ENCODE results near the gene SFRP4. TPM values are rescaled to one million over a fixed set of nuclear protein-coding genes. Genes with fewer than 3 reads are reported as not detected.
"Not testable (repeated sequence)": the region's sequence is repeated elsewhere in the genome, so short reads cannot be mapped to it uniquely, and the experiment has no call there.

The SFRP4 gene
- total RNA-seq, 3 donors from 2014 or later (not counting 1 experiment from before 2014, with no cell fraction given): 0.09 TPM; not detected in 2

- Histone ChIP-seq H3K27me3 (ENCODE audit: control insufficient read depth, insufficient read depth, low read length) (no peaks in the 10 kb centered on the region), H3K9me3 (ENCODE audit: control insufficient read depth, insufficient read depth, low read length) (no peaks in the 10 kb centered on the region), H3K27ac (ENCODE audit: low read length) (no peak overlapping the region), H3K36me3 (ENCODE audit: control insufficient read depth, insufficient read depth, low read length) (no peaks in the 10 kb centered on the region), H3K4me1 (ENCODE audit: control insufficient read depth, insufficient read depth, low read length) (no peaks in the 10 kb centered on the region), H3K4me3 (ENCODE audit: low read length) (no peak overlapping the region)
- no peak for DNase-seq
- no peak for TF ChIP-seq CTCF (IDR thresholded peaks at IDR 0.05)
- Mint-ChIP-seq H3K27ac (no peak overlapping the region), H3K27me3 (ENCODE audit: low read depth in 2 of 2) (peaks cover 0 to 7% of the 10 kb centered on the region in 2 donors), H3K9me3 (no peaks in the 10 kb centered on the region), H3K36me3 (no peaks in the 10 kb centered on the region), H3K4me1 (no peaks in the 10 kb centered on the region), H3K4me3 (no peak overlapping the region)
- no peak for ATAC-seq
- 93% methylated on average over 2 of the region's 2 CpGs for WGBS (ENCODE audit: insufficient coverage)
- intact Hi-C loops (cut with micrococcal nuclease): no loop called here
Measured at GRCh38 chr7:37960483-37960882, 43.9 kb upstream of the SFRP4 start.

GRCh38 chr7:37957221-37957970 is 40.8 kb upstream of the SFRP4 start:
- TF ChIP-seq CTCF (IDR thresholded peaks at IDR 0.05): no peak
- no peak overlapping the region for H3K4me3 ChIP-seq (ENCODE audit: low read length)
- Mint-ChIP-seq H3K4me1 (peaks cover 2 to 3% of the 10 kb centered on the region in 2 donors), H3K27ac (no peak overlapping the region), H3K36me3 (no peaks in the 10 kb centered on the region), H3K4me3 (no peak overlapping the region), H3K9me3 (no peaks in the 10 kb centered on the region), H3K27me3 (ENCODE audit: low read depth in 2 of 2) (peaks cover 0 to 7% of the 10 kb centered on the region in 2 donors)
- H3K27me3 ChIP-seq (ENCODE audit: control insufficient read depth, insufficient read depth, low read length): no peaks in the 10 kb centered on the region
- intact Hi-C loops (cut with micrococcal nuclease): no loop called here
- ATAC-seq (no peak), DNase-seq (no peak)
- no peaks in the 10 kb centered on the region for H3K4me1 ChIP-seq (ENCODE audit: control insufficient read depth, insufficient read depth, low read length)
- no peaks in the 10 kb centered on the region for H3K36me3 ChIP-seq (ENCODE audit: control insufficient read depth, insufficient read depth, low read length)
- 89% methylated on average over 9 of the region's 9 CpGs for WGBS (ENCODE audit: insufficient coverage)
- H3K9me3 ChIP-seq (ENCODE audit: control insufficient read depth, insufficient read depth, low read length): no peaks in the 10 kb centered on the region
- no peak overlapping the region for H3K27ac ChIP-seq (ENCODE audit: low read length)

GRCh38 chr7:37956791-37957190 is 40.2 kb upstream of the SFRP4 start:
- Mint-ChIP-seq H3K4me1 (peaks cover 8 to 9% of the 10 kb centered on the region in 2 donors), H3K36me3 (no peaks in the 10 kb centered on the region)

GRCh38 chr7:37954217-37954616 is 37.6 kb upstream of the SFRP4 start:
- H3K36me3 Mint-ChIP-seq; ATAC-seq; H3K4me3 ChIP-seq (ENCODE audit: low read length); H3K4me1 ChIP-seq (ENCODE audit: control insufficient read depth, insufficient read depth, low read length); H3K4me3 Mint-ChIP-seq; H3K9me3 Mint-ChIP-seq; intact Hi-C loops (cut with micrococcal nuclease); H3K27me3 ChIP-seq (ENCODE audit: control insufficient read depth, insufficient read depth, low read length); H3K27me3 Mint-ChIP-seq (ENCODE audit: low read depth in 2 of 2); H3K27ac ChIP-seq (ENCODE audit: low read length); H3K9me3 ChIP-seq (ENCODE audit: control insufficient read depth, insufficient read depth, low read length); H3K27ac Mint-ChIP-seq; DNase-seq; H3K36me3 ChIP-seq (ENCODE audit: control insufficient read depth, insufficient read depth, low read length): not testable (repeated sequence)
- peaks cover 10 to 11% of the 10 kb centered on the region in 2 donors for H3K4me1 Mint-ChIP-seq
- no CpG with 5 or more reads among the region's 1 CpG for WGBS (ENCODE audit: insufficient coverage)

More at GRCh38 chr7:37956791-37957190, 40.2 kb upstream of the SFRP4 start:
- Mint-ChIP-seq H3K27me3 (ENCODE audit: low read depth in 2 of 2) (peaks cover 0 to 7% of the 10 kb centered on the region in 2 donors), H3K9me3 (no peaks in the 10 kb centered on the region), H3K4me3 (no peak overlapping the region), H3K27ac (no peak overlapping the region)
- TF ChIP-seq CTCF (IDR thresholded peaks at IDR 0.05): no peak
- DNase-seq (no peak), ATAC-seq (no peak)
- Histone ChIP-seq H3K36me3 (ENCODE audit: control insufficient read depth, insufficient read depth, low read length) (no peaks in the 10 kb centered on the region), H3K4me3 (ENCODE audit: low read length) (no peak overlapping the region), H3K27me3 (ENCODE audit: control insufficient read depth, insufficient read depth, low read length) (no peaks in the 10 kb centered on the region), H3K4me1 (ENCODE audit: control insufficient read depth, insufficient read depth, low read length) (peaks cover 5% of the 10 kb centered on the region), H3K9me3 (ENCODE audit: control insufficient read depth, insufficient read depth, low read length) (no peaks in the 10 kb centered on the region), H3K27ac (ENCODE audit: low read length) (no peak overlapping the region)
- intact Hi-C loops (cut with micrococcal nuclease): no loop called here

Data from natural killer cell (primary cell).